ENCODE data around the gene MAGI1. TPM values are rescaled to one million over a fixed set of nuclear protein-coding genes. Genes with fewer than 3 reads are reported as not detected.

Gene MAGI1
- polyA plus RNA-seq, 3 donors: not detected

DNA sequence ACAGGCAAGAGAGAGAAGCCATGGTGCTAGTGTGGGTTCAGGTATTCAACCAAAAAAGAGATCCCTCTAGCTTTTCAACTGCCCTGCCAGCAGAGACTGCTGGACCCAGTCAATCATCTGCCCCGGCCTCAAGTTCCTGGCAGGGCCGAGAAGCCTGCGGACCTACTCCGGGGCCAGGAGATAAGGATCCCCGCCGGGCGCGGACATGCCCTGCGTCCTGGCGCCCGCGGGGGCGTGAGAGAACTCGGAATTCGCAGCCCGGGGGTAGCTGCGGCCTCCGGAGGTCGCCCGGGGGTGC lies 821 bp upstream of the MAGI1 start:
- WGBS (ENCODE audit: insufficient coverage): 0% methylated on average over 8 of the region's 20 CpGs
- Histone ChIP-seq H3K4me2 (replicated peaks; ENCODE audit: extremely low read depth, low read length, poor library complexity, severe bottlenecking) (no peak overlapping the region), H3K27ac (ENCODE audit: low read depth in 1 of 2, low read length in 2 of 2) (no peak overlapping the region), H3K36me3 (replicated peaks in 1 of 2; ENCODE audit: control insufficient read depth in 1 of 2, insufficient read depth in 2 of 2, low read length in 2 of 2) (no peaks in the 10 kb centered on the region), H3K79me2 (ENCODE audit: insufficient read depth, low read length) (no peaks in the 10 kb centered on the region), H3K4me1 (ENCODE audit: control insufficient read depth in 1 of 2, insufficient read depth in 2 of 2, low read length in 2 of 2) (peaks cover 0 to 6% of the 10 kb centered on the region in 2 donors), H2AFZ (ENCODE audit: insufficient read depth, low read depth, low read length, poor library complexity, severe bottlenecking) (no peak overlapping the region), H3K9me3 (replicated peaks in 1 of 2; ENCODE audit: control insufficient read depth in 1 of 2, insufficient read depth in 1 of 2, low read length in 2 of 2) (peaks cover 0 to 21% of the 10 kb centered on the region in 2 donors), H3K4me3 (replicated peaks in 1 of 3; ENCODE audit: low read depth in 2 of 3, low read length in 3 of 3) (no peak overlapping the region), H4K20me1 (ENCODE audit: insufficient read depth, low read length) (no peaks in the 10 kb centered on the region), H3K27me3 (ENCODE audit: control insufficient read depth in 2 of 2, insufficient read depth in 2 of 2, low read length in 2 of 2) (peaks cover 44 to 62% of the 10 kb centered on the region in 2 donors), H3K9ac (ENCODE audit: insufficient read depth, low read length, poor library complexity, severe bottlenecking) (no peak overlapping the region)
- no peak for DNase-seq
- Mint-ChIP-seq H3K9me3 (peaks cover 0 to 14% (median 7%) of the 10 kb centered on the region in 7 donors), H3K4me1 (peaks cover 8% of the 10 kb centered on the region), H3K36me3 (peaks cover 0 to 3% of the 10 kb centered on the region in 2 donors), H3K27me3 (ENCODE audit: low read depth in 3 of 3) (peaks cover 52 to 68% (median 53%) of the 10 kb centered on the region in 3 donors), H3K4me3 (peak overlapping the region in 1 of 2 donors; percentile 84), H3K27ac (no peak overlapping the region)
- intact Hi-C loops (cut with micrococcal nuclease): no loop called here
- TF ChIP-seq, protein P1, sequence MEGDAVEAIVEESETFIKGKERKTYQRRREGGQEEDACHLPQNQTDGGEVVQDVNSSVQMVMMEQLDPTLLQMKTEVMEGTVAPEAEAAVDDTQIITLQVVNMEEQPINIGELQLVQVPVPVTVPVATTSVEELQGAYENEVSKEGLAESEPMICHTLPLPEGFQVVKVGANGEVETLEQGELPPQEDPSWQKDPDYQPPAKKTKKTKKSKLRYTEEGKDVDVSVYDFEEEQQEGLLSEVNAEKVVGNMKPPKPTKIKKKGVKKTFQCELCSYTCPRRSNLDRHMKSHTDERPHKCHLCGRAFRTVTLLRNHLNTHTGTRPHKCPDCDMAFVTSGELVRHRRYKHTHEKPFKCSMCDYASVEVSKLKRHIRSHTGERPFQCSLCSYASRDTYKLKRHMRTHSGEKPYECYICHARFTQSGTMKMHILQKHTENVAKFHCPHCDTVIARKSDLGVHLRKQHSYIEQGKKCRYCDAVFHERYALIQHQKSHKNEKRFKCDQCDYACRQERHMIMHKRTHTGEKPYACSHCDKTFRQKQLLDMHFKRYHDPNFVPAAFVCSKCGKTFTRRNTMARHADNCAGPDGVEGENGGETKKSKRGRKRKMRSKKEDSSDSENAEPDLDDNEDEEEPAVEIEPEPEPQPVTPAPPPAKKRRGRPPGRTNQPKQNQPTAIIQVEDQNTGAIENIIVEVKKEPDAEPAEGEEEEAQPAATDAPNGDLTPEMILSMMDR (IDR thresholded peaks at IDR 0.05): no peak

DNA sequence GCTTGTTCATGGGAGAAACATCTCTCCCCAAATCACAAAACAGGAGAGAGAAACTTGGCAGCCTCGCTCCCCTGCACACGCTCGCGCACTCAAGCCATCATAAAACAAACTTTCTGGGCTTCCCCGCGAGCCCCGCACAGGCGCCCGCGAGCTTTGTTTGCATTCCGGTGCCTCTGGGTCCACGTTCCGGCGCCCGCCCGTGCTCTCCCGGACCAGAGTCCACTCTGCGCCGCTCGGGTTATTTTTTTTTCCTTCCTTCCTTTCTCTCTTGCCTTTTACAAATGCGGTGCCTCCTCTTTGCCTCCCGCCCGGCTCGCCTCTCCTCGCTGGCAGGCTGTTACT lies 363 bp downstream of the MAGI1 start:
- peak overlapping the region; percentile 48 for H3K4me2 ChIP-seq (replicated peaks; ENCODE audit: extremely low read depth, low read length, poor library complexity, severe bottlenecking)
- no peak overlapping the region for H3K27ac ChIP-seq (ENCODE audit: low read depth in 1 of 2, low read length in 2 of 2)
- H3K36me3 ChIP-seq (replicated peaks in 1 of 2; ENCODE audit: control insufficient read depth in 1 of 2, insufficient read depth in 2 of 2, low read length in 2 of 2): no peaks in the 10 kb centered on the region
- no peaks in the 10 kb centered on the region for H4K20me1 ChIP-seq (ENCODE audit: insufficient read depth, low read length)
- intact Hi-C loops (cut with micrococcal nuclease): no loop called here
- peaks cover 0 to 3% of the 10 kb centered on the region in 2 donors for H3K36me3 Mint-ChIP-seq
- 0% methylated on average over 20 of the region's 25 CpGs for WGBS (ENCODE audit: insufficient coverage)
- H3K9me3 ChIP-seq (replicated peaks in 1 of 2; ENCODE audit: control insufficient read depth in 1 of 2, insufficient read depth in 1 of 2, low read length in 2 of 2): peaks cover 0 to 21% of the 10 kb centered on the region in 2 donors
- peak overlapping the region; percentile 50 for H2AFZ ChIP-seq (ENCODE audit: insufficient read depth, low read depth, low read length, poor library complexity, severe bottlenecking)
- H3K9ac ChIP-seq (ENCODE audit: insufficient read depth, low read length, poor library complexity, severe bottlenecking): no peak overlapping the region
- peaks cover 44 to 62% of the 10 kb centered on the region in 2 donors for H3K27me3 ChIP-seq (ENCODE audit: control insufficient read depth in 2 of 2, insufficient read depth in 2 of 2, low read length in 2 of 2)
- peaks cover 8% of the 10 kb centered on the region for H3K4me1 Mint-ChIP-seq
- H3K79me2 ChIP-seq (ENCODE audit: insufficient read depth, low read length): no peaks in the 10 kb centered on the region
- peaks cover 0 to 14% (median 7%) of the 10 kb centered on the region in 7 donors for H3K9me3 Mint-ChIP-seq
- peak overlapping the region; percentile 67 to 91 for H3K4me3 Mint-ChIP-seq
- TF ChIP-seq, protein P1 (IDR thresholded peaks at IDR 0.05): no peak
- DNase-seq: no peak
- H3K4me3 ChIP-seq (replicated peaks in 1 of 3; ENCODE audit: low read depth in 2 of 3, low read length in 3 of 3): peak overlapping the region in 1 of 3 experiments; percentile 47
- H3K27me3 Mint-ChIP-seq (ENCODE audit: low read depth in 3 of 3): peaks cover 51 to 66% (median 52%) of the 10 kb centered on the region in 3 donors
- H3K27ac Mint-ChIP-seq: no peak overlapping the region
- peaks cover 0 to 6% of the 10 kb centered on the region in 2 donors for H3K4me1 ChIP-seq (ENCODE audit: control insufficient read depth in 1 of 2, insufficient read depth in 2 of 2, low read length in 2 of 2)

Measured in CD14-positive monocyte (primary cell).